ENCODE data around the gene PPP1R14C. TPM values are rescaled to one million over a fixed set of nuclear protein-coding genes. Genes with fewer than 3 reads are reported as not detected.

PPP1R14C gene
- total RNA-seq, 6 experiments from 2014 or later, result 0.17 TPM; not detected in 5

DNA sequence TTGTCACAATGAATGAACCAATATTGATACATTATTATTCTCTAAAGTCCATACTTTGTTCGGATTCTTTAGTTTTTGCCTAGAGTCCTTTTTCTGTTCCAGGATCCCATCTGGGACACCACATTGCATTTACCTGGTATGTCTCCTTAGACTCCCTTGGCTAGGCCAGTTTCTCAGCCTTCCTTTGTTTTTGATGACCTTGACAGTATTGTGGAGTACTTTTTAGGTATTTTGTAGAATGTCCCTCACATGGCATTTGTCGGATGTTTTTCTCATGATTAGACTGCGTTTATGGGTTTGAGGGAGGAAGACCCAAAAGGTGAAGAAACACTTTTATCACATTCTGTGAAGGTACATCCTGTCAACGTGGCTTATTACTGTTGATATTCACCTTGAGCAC, 16.9 kb downstream of the PPP1R14C start:
- DNase-seq, result no peak
- no peaks in the 10 kb centered on the region for H3K36me3 Mint-ChIP-seq (ENCODE audit: low read depth)
- peaks cover 8% of the 10 kb centered on the region for H3K27me3 Mint-ChIP-seq (ENCODE audit: insufficient read depth)
- no peak overlapping the region for H3K4me3 Mint-ChIP-seq
- no peak overlapping the region for H3K27ac Mint-ChIP-seq
- no peak for TF ChIP-seq CTCF (IDR thresholded peaks at IDR 0.05)
- no peaks in the 10 kb centered on the region for H3K4me1 Mint-ChIP-seq (ENCODE audit: low read depth)
- no peaks in the 10 kb centered on the region for H3K9me3 Mint-ChIP-seq

- no peak overlapping the region for H3K4me3 Mint-ChIP-seq
- H3K36me3 Mint-ChIP-seq (ENCODE audit: low read depth), result no peaks in the 10 kb centered on the region
- H3K9me3 Mint-ChIP-seq, result no peaks in the 10 kb centered on the region
- TF ChIP-seq CTCF (IDR thresholded peaks at IDR 0.05), result no peak
- no peaks in the 10 kb centered on the region for H3K4me1 Mint-ChIP-seq (ENCODE audit: low read depth)
- H3K27ac Mint-ChIP-seq, result no peak overlapping the region
- no peak for DNase-seq
- H3K27me3 Mint-ChIP-seq (ENCODE audit: insufficient read depth), result peaks cover 6% of the 10 kb centered on the region
Measured at GRCh38 chr6:150163970-150164369, 21.1 kb downstream of the PPP1R14C start.

- H3K4me1 Mint-ChIP-seq (ENCODE audit: low read depth), result peaks cover 11% of the 10 kb centered on the region
Measured at GRCh38 chr6:150165020-150165702, 22.3 kb downstream of the PPP1R14C start.

GRCh38 chr6:150167479-150167873, 24.6 kb downstream of the PPP1R14C start:
- Mint-ChIP-seq H3K4me1 (ENCODE audit: low read depth) (peaks cover 13% of the 10 kb centered on the region), H3K27me3 (ENCODE audit: insufficient read depth) (peaks cover 3% of the 10 kb centered on the region; the same call in 1 of the 2 replicates), H3K9me3 (no peaks in the 10 kb centered on the region), H3K27ac (no peak overlapping the region), H3K36me3 (ENCODE audit: low read depth) (no peaks in the 10 kb centered on the region), H3K4me3 (no peak overlapping the region)
- no peak for DNase-seq
- TF ChIP-seq CTCF (IDR thresholded peaks at IDR 0.05), result no peak

More at GRCh38 chr6:150165020-150165702, 22.3 kb downstream of the PPP1R14C start:
- Mint-ChIP-seq H3K36me3 (ENCODE audit: low read depth) (no peaks in the 10 kb centered on the region), H3K4me3 (no peak overlapping the region), H3K27ac (no peak overlapping the region), H3K9me3 (no peaks in the 10 kb centered on the region), H3K27me3 (ENCODE audit: insufficient read depth) (peaks cover 6% of the 10 kb centered on the region)
- TF ChIP-seq CTCF (IDR thresholded peaks at IDR 0.05), result no peak
- DNase-seq, result no peak

GRCh38 chr6:150169181-150169580, 26.3 kb downstream of the PPP1R14C start:
- no peak for TF ChIP-seq CTCF (IDR thresholded peaks at IDR 0.05)
- Mint-ChIP-seq H3K27me3 (ENCODE audit: insufficient read depth) (peaks cover 1% of the 10 kb centered on the region; the same call in 1 of the 2 replicates), H3K4me3 (no peak overlapping the region), H3K4me1 (ENCODE audit: low read depth) (peaks cover 13% of the 10 kb centered on the region), H3K9me3 (no peaks in the 10 kb centered on the region), H3K27ac (no peak overlapping the region), H3K36me3 (ENCODE audit: low read depth) (no peaks in the 10 kb centered on the region)
- no peak for DNase-seq
